Adrenal gland (tissue), 5 donors: ENCODE results near the gene DOCK3.

Experiments
- POLR2A ChIP-seq, 2 donors: fragments of 450-650 bp; IDR thresholded peaks; one replicate each; pipeline ENCODE4 v1.6.1; 2017; ENCODE audit warnings: antibody characterized with exemption in 2 of 2, mild to moderate bottlenecking in 2 of 2, moderate library complexity in 1 of 2
- TF ChIP-seq, protein P1 (sequence below), 6 experiments: fragments of 450-650 bp in 4 of 6; fragments of 200-600 bp in 2 of 6; sonication (generic) in 1 of 6; IDR thresholded peaks; 1 replicate in 5 of 6; 2 replicates in 1 of 6; pipeline versions ENCODE4 v1.5.1 to v1.8.0; 2016 to 2021; ENCODE audit warnings: antibody characterized with exemption in 6 of 6, mild to moderate bottlenecking in 2 of 6, moderate library complexity in 1 of 6
- donor health status: DM: no; HTN: no; CAD: no.

DNA sequence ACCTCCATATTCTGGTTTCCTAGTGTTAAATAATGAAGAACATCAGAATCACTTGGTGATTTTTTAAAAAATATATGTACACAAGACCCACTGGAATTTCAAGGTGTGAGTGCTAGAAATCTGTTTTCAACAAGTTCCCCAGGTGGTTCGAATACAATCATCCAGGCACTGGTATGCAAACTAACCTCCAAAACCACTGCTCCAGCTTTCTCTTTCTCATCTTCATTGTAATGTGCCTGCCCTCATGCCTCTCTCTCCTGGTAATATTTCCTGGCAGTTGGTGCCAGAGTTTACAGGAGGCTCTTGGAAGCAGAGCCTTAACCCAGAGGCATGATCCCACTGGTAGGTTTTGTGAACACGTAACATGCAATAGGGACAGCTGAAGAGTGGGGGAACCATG is 547.2 kb downstream of the DOCK3 start:
- no peak for TF ChIP-seq POLR2A (IDR thresholded peaks at IDR 0.05)
- TF ChIP-seq, protein P1, sequence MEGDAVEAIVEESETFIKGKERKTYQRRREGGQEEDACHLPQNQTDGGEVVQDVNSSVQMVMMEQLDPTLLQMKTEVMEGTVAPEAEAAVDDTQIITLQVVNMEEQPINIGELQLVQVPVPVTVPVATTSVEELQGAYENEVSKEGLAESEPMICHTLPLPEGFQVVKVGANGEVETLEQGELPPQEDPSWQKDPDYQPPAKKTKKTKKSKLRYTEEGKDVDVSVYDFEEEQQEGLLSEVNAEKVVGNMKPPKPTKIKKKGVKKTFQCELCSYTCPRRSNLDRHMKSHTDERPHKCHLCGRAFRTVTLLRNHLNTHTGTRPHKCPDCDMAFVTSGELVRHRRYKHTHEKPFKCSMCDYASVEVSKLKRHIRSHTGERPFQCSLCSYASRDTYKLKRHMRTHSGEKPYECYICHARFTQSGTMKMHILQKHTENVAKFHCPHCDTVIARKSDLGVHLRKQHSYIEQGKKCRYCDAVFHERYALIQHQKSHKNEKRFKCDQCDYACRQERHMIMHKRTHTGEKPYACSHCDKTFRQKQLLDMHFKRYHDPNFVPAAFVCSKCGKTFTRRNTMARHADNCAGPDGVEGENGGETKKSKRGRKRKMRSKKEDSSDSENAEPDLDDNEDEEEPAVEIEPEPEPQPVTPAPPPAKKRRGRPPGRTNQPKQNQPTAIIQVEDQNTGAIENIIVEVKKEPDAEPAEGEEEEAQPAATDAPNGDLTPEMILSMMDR (IDR thresholded peaks at IDR 0.05): no peak
